Kidney tubule cell (primary cell): Measurements from ENCODE around the gene ACP3.

Experiments
- DNase-seq: peaks from one replicate; pipeline ENCODE4 v3.0.0-alpha.2; 2018; ENCODE audit warnings: low spot score

The ACP3 gene

GRCh38 chr3:132407025-132407424 lies 89.8 kb downstream of the ACP3 start:
- peak; percentile 23 for DNase-seq
